H1 (cell line): ENCODE data around the gene DAPL1. TPM values are rescaled to one million over a fixed set of nuclear protein-coding genes. Genes with fewer than 3 reads are reported as not detected.

Experiments used
- POLR2AphosphoS5 ChIP-seq: IDR thresholded peaks from 2 replicates; pipeline ENCODE4 v1.6.1; 2011; ENCODE audit warnings: low read depth, low read length
- TBP ChIP-seq: IDR thresholded peaks from 2 replicates; pipeline ENCODE4 v1.6.1; 2011; ENCODE audit warnings: low read depth, low read length, improper control_type of control experiment
- TEAD4 ChIP-seq: IDR thresholded peaks from 2 replicates; pipeline ENCODE4 v1.6.1; 2012; ENCODE audit warnings: low read depth, low read length, inconsistent platforms, mixed read lengths
- polyA plus RNA-seq, 7 experiments: library from polyadenylated mRNA; depleted of rRNA in 3 of 7; stranded (reverse) in 5 of 7; unstranded in 2 of 7; fragments of >200 nt in 5 of 7; fragments of 200-250 nt in 2 of 7; gene quantifications; 1 replicate in 5 of 7; 2 replicates in 1 of 7; 4 replicates in 1 of 7; pipeline versions ENCODE4 v1.2.1 to v1.2.3, GENCODE V29; 2011 to 2013; ENCODE audit warnings: missing spikeins in 2 of 7, mixed read lengths in 2 of 7
- total RNA-seq: library from RNA; stranded (reverse); fragmentation: NEBNext Ultra II Directional; extraction: Animal tissue kit (Norgen Biotek cat#: 25700); gene quantifications from 2 replicates; pipeline ENCODE4 v1.2.1, GENCODE V29; 2021
- TF ChIP-seq, protein P1 (sequence below): fragments of 300-600 bp; sonication (generic); IDR thresholded peaks from 2 replicates; pipeline ENCODE4 v1.7.1; 2012; ENCODE audit warnings: low read length, moderate library complexity, mild to moderate bottlenecking, inconsistent platforms; ENCODE audit not compliant: insufficient replicate concordance

The DAPL1 gene
- total and polyA plus RNA-seq, 2 of the 8 experiments (the other 6 are each of a cell fraction or from before 2014, with no cell fraction given) = not detected

DNA sequence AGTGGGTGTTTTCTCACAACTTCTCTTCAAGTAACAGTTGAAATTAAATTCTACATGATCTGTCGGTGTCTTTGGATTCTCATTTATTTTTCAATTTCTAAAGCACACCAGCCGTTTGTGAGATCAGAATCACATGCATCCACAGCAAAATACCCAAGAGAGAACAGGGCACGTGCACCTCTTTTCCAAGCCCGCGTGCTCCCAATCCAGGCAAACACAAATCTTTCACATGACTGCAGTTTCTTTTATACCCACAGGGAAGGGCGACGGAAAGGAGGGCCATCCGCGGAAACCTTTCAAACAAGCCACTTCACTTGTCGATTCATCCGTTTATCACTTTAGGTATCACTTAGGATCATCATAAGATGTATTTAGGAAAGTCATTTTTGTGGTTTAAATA, 13.0 kb upstream of the DAPL1 start (continued):
- TF ChIP-seq, protein P1, sequence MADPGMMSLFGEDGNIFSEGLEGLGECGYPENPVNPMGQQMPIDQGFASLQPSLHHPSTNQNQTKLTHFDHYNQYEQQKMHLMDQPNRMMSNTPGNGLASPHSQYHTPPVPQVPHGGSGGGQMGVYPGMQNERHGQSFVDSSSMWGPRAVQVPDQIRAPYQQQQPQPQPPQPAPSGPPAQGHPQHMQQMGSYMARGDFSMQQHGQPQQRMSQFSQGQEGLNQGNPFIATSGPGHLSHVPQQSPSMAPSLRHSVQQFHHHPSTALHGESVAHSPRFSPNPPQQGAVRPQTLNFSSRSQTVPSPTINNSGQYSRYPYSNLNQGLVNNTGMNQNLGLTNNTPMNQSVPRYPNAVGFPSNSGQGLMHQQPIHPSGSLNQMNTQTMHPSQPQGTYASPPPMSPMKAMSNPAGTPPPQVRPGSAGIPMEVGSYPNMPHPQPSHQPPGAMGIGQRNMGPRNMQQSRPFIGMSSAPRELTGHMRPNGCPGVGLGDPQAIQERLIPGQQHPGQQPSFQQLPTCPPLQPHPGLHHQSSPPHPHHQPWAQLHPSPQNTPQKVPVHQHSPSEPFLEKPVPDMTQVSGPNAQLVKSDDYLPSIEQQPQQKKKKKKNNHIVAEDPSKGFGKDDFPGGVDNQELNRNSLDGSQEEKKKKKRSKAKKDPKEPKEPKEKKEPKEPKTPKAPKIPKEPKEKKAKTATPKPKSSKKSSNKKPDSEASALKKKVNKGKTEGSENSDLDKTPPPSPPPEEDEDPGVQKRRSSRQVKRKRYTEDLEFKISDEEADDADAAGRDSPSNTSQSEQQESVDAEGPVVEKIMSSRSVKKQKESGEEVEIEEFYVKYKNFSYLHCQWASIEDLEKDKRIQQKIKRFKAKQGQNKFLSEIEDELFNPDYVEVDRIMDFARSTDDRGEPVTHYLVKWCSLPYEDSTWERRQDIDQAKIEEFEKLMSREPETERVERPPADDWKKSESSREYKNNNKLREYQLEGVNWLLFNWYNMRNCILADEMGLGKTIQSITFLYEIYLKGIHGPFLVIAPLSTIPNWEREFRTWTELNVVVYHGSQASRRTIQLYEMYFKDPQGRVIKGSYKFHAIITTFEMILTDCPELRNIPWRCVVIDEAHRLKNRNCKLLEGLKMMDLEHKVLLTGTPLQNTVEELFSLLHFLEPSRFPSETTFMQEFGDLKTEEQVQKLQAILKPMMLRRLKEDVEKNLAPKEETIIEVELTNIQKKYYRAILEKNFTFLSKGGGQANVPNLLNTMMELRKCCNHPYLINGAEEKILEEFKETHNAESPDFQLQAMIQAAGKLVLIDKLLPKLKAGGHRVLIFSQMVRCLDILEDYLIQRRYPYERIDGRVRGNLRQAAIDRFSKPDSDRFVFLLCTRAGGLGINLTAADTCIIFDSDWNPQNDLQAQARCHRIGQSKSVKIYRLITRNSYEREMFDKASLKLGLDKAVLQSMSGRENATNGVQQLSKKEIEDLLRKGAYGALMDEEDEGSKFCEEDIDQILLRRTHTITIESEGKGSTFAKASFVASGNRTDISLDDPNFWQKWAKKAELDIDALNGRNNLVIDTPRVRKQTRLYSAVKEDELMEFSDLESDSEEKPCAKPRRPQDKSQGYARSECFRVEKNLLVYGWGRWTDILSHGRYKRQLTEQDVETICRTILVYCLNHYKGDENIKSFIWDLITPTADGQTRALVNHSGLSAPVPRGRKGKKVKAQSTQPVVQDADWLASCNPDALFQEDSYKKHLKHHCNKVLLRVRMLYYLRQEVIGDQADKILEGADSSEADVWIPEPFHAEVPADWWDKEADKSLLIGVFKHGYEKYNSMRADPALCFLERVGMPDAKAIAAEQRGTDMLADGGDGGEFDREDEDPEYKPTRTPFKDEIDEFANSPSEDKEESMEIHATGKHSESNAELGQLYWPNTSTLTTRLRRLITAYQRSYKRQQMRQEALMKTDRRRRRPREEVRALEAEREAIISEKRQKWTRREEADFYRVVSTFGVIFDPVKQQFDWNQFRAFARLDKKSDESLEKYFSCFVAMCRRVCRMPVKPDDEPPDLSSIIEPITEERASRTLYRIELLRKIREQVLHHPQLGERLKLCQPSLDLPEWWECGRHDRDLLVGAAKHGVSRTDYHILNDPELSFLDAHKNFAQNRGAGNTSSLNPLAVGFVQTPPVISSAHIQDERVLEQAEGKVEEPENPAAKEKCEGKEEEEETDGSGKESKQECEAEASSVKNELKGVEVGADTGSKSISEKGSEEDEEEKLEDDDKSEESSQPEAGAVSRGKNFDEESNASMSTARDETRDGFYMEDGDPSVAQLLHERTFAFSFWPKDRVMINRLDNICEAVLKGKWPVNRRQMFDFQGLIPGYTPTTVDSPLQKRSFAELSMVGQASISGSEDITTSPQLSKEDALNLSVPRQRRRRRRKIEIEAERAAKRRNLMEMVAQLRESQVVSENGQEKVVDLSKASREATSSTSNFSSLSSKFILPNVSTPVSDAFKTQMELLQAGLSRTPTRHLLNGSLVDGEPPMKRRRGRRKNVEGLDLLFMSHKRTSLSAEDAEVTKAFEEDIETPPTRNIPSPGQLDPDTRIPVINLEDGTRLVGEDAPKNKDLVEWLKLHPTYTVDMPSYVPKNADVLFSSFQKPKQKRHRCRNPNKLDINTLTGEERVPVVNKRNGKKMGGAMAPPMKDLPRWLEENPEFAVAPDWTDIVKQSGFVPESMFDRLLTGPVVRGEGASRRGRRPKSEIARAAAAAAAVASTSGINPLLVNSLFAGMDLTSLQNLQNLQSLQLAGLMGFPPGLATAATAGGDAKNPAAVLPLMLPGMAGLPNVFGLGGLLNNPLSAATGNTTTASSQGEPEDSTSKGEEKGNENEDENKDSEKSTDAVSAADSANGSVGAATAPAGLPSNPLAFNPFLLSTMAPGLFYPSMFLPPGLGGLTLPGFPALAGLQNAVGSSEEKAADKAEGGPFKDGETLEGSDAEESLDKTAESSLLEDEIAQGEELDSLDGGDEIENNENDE = no peak
- no peak for TF ChIP-seq TEAD4
- TF ChIP-seq POLR2AphosphoS5 = no peak
- TF ChIP-seq TBP = no peak
- TF ChIP-seq, all 59 proteins: peak for 0
